ENCODE data around the gene MRPS27.
A peak's percentile ranks its signal among the peaks of the same experiment; 100 is the strongest.

Gene MRPS27

DNA sequence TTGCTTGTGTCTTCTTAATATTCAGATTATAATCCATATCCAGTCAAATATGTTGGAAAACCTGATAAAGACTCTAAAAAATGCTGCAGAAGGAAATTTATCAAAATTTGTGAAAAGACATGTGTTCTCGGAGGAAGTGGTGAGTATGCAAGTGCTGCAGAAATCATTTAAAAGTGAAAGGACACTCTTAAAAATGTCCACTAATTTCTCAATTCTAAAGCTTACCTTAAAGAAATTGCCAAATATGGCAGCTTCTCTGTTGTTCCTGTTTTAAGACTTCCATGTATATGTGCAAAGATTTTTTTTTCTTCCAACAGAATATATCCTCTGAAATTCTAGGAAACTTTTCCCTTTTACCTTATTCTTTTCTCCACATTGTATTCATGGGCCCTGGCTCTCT, 32.6 kb upstream of the MRPS27 start:
- no peak overlapping the region for H3K4me3 ChIP-seq (ENCODE audit: low read length)
- TF ChIP-seq, protein P1, sequence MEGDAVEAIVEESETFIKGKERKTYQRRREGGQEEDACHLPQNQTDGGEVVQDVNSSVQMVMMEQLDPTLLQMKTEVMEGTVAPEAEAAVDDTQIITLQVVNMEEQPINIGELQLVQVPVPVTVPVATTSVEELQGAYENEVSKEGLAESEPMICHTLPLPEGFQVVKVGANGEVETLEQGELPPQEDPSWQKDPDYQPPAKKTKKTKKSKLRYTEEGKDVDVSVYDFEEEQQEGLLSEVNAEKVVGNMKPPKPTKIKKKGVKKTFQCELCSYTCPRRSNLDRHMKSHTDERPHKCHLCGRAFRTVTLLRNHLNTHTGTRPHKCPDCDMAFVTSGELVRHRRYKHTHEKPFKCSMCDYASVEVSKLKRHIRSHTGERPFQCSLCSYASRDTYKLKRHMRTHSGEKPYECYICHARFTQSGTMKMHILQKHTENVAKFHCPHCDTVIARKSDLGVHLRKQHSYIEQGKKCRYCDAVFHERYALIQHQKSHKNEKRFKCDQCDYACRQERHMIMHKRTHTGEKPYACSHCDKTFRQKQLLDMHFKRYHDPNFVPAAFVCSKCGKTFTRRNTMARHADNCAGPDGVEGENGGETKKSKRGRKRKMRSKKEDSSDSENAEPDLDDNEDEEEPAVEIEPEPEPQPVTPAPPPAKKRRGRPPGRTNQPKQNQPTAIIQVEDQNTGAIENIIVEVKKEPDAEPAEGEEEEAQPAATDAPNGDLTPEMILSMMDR (IDR thresholded peaks at IDR 0.05; ENCODE audit: insufficient read depth, low read depth, low read length, missing control alignments) = no peak
- no peak for DNase-seq (ENCODE audit: low read depth)

DNA sequence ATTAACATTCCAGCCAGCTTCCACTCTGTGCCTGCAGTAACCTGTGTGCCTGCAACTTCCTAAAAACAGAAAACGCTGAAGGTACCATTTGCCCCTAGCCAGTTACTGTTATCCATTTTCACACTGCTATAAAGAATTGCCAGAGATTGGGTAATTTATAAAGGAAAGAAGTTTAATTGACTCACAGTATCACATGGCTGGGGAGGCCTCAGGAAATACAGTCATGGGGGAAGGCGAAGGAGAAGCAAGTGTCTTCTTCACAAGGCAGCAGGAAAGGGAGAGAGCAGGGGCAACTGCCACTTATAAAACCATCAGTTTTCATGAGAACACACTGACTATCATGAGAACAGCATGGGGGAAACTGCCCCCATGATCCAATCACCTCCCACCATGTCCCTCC, 31.3 kb upstream of the MRPS27 start:
- peak; percentile 29 for DNase-seq (ENCODE audit: low read depth)
- TF ChIP-seq, protein P1 (IDR thresholded peaks at IDR 0.05; ENCODE audit: insufficient read depth, low read depth, low read length, missing control alignments) = no peak
- no peak overlapping the region for H3K4me3 ChIP-seq (ENCODE audit: low read length)

DNA sequence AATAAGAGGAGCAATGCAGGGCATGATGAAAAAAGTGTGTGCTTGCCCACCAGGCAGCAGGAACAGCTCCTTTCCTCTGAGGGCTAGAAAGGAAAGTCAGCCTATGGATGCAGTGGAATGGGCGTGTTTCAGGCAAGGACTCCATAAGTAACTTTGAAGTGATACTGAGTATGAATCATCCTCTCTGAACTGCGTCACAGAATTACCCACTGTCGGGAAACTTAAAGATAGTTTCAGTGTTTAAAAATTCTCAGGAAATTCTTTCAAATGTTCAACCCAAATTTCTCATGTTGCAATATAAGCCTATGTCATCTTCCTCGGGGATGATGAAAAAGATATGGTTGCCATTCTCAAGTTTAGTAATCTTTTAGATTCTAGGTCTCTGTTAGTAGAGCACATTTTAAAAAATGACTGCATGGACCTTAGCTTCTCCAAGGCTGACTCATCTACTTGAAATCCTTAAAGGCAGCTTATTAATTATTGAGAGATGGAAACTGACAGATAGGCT, 27.8 kb upstream of the MRPS27 start:
- no peak overlapping the region for H3K4me3 ChIP-seq (ENCODE audit: low read length)
- TF ChIP-seq, protein P1 (IDR thresholded peaks at IDR 0.05; ENCODE audit: insufficient read depth, low read depth, low read length, missing control alignments) = no peak
- DNase-seq (ENCODE audit: low read depth) = peak; percentile 89

DNA sequence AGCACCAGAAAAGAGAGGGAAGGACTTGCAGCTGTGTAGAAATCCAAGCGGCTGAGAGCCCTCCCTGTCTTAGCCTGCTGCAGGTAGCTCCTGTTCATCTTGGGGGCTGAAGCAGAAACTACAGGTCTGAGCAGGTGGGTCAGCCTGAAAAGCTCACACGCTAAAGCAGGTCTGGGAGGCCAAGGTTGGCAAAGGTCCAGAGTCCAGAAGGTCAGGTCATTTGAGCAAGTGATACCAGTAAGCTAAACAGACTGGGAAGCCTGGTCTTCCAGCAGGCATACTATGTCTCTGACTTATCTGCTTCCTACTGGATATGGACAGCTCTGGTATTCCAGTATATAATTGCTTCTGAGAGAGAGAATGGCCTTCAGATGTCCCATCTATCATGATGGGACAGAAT, 26.4 kb upstream of the MRPS27 start:
- TF ChIP-seq, protein P1 (IDR thresholded peaks at IDR 0.05; ENCODE audit: insufficient read depth, low read depth, low read length, missing control alignments) = no peak
- H3K4me3 ChIP-seq (ENCODE audit: low read length) = no peak overlapping the region
- DNase-seq (ENCODE audit: low read depth) = no peak

DNA sequence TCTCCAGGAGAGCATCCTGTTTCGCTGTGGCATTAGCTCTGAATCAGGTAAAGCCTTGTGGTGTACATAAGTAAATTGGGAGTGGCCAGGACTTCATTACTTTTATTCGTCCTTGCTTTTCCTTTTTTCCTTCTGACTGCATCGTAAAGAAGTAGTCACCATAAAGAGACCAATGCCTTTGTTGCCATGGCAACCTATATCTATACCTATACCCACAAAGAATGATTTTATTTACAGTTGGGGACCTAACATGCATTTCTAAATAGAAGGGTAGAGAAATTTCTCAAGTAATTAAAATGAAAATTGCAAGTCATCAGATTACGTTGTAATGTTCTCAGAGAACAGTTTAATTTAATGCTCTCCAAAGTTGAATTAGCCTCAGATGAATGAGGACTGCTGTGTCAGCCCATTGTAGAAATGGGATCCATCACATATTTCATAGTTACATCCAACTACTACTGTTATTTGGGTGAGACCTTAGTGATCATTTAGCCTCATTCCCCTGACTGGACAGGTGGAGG, 18.7 kb upstream of the MRPS27 start:
- no peak for DNase-seq (ENCODE audit: low read depth)
- TF ChIP-seq, protein P1 (IDR thresholded peaks at IDR 0.05; ENCODE audit: insufficient read depth, low read depth, low read length, missing control alignments) = no peak

DNA sequence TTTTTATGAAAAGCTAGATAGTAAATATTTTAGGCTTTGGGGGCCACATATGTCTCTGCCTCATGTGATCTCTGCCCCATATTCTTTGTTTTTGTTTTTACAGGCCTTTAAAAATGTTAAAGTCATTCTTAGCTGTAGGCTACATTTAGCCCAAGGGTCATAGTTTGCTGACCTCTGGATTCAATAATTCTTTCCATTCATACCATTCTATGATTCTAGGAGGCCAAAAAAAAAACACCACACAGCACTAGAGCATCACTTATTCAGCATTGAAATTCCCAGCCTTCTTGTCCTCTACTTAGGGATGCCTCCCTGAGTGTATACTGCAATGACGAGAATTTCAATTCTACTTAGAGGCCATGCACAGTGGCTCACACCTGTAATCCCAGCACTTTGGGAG, 17.1 kb upstream of the MRPS27 start:
- H3K4me3 ChIP-seq (ENCODE audit: low read length) = no peak overlapping the region
- TF ChIP-seq, protein P1 (IDR thresholded peaks at IDR 0.05; ENCODE audit: insufficient read depth, low read depth, low read length, missing control alignments) = no peak
- DNase-seq (ENCODE audit: low read depth) = no peak

More for the DNA sequence above, 18.7 kb upstream of the MRPS27 start:
- H3K4me3 ChIP-seq (ENCODE audit: low read length) = no peak overlapping the region

DNA sequence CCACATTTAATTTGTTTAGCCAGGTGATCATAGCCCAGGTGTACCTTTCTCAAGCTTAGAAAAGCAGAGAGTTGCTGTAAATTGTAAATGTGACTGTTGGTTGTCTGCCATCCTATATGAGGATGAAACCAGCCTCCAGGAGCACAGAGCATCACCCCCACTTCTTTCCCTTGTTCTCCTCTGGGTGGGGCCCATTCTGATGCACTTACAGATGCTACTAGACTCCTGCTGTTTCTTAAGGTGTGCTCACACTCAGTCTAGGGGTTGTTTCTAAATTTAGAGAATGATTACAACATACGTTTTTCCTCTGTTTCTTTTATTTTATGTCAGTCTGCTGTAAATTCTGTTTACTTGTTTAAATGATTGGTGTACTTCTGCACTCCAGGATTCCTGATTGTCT, 10.7 kb upstream of the MRPS27 start:
- TF ChIP-seq, protein P1 (IDR thresholded peaks at IDR 0.05; ENCODE audit: insufficient read depth, low read depth, low read length, missing control alignments) = no peak
- no peak for DNase-seq (ENCODE audit: low read depth)
- no peak overlapping the region for H3K4me3 ChIP-seq (ENCODE audit: low read length)
